ENCODE results near the gene NUDT22.

DNA sequence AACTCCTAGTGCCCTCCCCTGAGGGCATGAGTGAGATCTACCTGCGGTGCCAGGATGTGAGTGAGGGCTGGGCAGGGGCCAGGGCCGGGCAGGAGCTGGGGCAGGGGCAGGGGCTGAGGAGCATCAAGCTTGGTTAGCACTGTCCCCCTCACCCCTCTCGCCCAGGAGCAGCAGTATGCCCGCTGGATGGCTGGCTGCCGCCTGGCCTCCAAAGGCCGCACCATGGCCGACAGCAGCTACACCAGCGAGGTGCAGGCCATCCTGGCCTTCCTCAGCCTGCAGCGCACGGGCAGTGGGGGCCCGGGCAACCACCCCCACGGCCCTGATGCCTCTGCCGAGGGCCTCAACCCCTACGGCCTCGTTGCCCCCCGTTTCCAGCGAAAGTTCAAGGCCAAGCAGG, 5.8 kb upstream of the NUDT22 start:
- TF ChIP-seq GATA3 (IDR thresholded peaks at IDR 0.05; ENCODE audit: low read depth, low read length) (no peak), GATA2 (IDR thresholded peaks at IDR 0.05; ENCODE audit: low read depth, low read length) (no peak)
